RWPE1 (cell line): ENCODE results near the gene OR56A5.
A peak's percentile ranks its signal among the peaks of the same experiment; 100 is the strongest.

ENCODE experiments used
- CTCF ChIA-PET: fragments of 350-600 bp; sonication (Branson Sonifier 250); formaldehyde crosslinking; extraction: SDS; loops from one replicate; lab custom pipeline; 2021; lab: Yijun Ruan, JAX
- POLR2A ChIA-PET: fragments of 400-600 bp; formaldehyde crosslinking; extraction: SDS; loops from one replicate; lab custom pipeline; 2020; ENCODE audit warnings: antibody characterized with exemption; ENCODE audit not compliant: low non-redundant PET; lab: Yijun Ruan, JAX
- DNase-seq: peaks from one replicate; pipeline ENCODE4 v3.0.0; 2012; ENCODE audit warnings: low spot score
- H3K27ac ChIP-seq: fragments of 450-650 bp; 2 replicates; pipeline ENCODE4 v1.5.1; 2017
- TF ChIP-seq, protein P1 (sequence below): fragments of 450-650 bp; conservative IDR thresholded peaks from 2 replicates; pipeline ENCODE4 v1.5.1; 2017; ENCODE audit warnings: low read depth, mild to moderate bottlenecking

The OR56A5 gene

DNA sequence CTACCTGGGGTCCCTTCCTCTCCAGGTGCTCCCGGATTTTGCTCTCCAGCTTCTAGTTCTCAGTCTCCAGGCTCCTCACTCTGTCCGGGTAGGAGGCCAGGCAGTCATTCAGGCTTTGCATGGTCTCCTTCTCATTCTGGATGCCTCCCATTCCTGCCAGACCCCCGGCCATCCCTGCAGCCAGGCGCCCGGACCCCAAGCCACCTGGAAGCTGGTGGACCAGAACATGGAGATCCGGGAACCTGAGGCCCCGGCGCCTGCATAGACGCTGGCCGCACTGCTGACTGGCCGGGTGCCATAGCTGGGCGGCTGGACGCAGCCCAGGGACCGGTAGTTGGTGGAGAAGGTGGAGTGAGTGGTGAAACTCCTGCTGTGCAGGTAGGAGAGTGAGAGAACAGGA, 26.5 kb upstream of the OR56A5 start:
- TF ChIP-seq, protein P1, sequence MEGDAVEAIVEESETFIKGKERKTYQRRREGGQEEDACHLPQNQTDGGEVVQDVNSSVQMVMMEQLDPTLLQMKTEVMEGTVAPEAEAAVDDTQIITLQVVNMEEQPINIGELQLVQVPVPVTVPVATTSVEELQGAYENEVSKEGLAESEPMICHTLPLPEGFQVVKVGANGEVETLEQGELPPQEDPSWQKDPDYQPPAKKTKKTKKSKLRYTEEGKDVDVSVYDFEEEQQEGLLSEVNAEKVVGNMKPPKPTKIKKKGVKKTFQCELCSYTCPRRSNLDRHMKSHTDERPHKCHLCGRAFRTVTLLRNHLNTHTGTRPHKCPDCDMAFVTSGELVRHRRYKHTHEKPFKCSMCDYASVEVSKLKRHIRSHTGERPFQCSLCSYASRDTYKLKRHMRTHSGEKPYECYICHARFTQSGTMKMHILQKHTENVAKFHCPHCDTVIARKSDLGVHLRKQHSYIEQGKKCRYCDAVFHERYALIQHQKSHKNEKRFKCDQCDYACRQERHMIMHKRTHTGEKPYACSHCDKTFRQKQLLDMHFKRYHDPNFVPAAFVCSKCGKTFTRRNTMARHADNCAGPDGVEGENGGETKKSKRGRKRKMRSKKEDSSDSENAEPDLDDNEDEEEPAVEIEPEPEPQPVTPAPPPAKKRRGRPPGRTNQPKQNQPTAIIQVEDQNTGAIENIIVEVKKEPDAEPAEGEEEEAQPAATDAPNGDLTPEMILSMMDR: no peak
- POLR2A ChIA-PET: no interaction called here
- DNase-seq: no peak
- CTCF ChIA-PET: no interaction called here
- no peak overlapping the region for H3K27ac ChIP-seq

- POLR2A ChIA-PET: no interaction called here
- TF ChIP-seq, protein P1: peak; percentile 45
- CTCF ChIA-PET: interaction anchor here (0.6 to 1.3 kb wide), 3 partner anchors 20 to 370 kb away, joined by 3 to 4 read pairs (median 4); no protein-coding TSS in a partner anchor
- H3K27ac ChIP-seq: no peak overlapping the region
- peak; percentile 29 for DNase-seq
Measured at GRCh38 chr11:5992604-5993251, 24.4 kb upstream of the OR56A5 start.

DNA sequence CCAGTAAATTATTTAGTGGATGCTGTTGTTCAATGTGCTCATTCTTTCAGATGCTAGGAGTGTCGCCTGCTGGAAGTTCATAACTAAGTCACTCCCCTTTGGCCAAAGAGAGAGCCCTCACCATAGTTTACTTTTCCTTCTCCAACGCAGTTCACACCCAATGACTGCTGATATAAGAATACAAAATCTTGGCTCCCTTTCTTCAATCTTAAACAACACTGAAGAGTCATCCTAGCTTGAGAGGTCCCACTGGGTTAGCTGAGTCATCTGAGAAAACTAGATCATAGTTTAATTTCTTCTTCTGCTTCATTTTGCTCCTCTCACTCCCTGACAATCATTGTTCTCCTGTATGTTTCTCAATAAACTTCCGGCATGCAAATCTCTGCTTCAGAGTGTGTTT, 23.9 kb upstream of the OR56A5 start:
- no peak overlapping the region for H3K27ac ChIP-seq
- TF ChIP-seq, protein P1: no peak
- ChIA-PET POLR2A (no interaction called here), CTCF (interaction anchor here (1.0 to 1.3 kb wide), 2 partner anchors 20 to 371 kb away, joined by 4 read pairs; no protein-coding TSS in a partner anchor)
- DNase-seq: no peak

DNA sequence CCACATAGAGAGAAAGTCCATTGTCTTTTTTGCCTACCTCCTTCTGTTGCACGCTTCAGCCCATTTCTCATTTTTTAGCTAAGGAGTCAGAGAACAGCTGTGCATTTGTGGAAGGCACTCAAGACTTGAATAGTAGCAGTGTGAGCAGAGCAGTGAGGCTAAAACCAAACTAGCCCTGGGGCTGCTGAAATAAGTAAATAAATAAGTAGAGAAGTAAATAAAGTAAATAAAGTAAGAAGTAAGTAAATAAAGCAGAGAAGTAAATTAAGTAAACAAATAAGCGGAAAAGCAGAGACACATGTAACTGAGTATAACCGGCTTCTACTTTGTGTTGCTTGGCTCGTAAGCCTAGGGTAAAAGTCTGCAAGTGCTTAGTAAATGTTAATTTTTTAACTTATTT, 20.9 kb upstream of the OR56A5 start:
- ChIA-PET POLR2A (no interaction called here), CTCF (interaction anchor here (0.6 kb wide), 1 partner anchor 33 kb away, joined by 4 read pairs; no protein-coding TSS in a partner anchor)
- H3K27ac ChIP-seq: no peak overlapping the region
- DNase-seq: no peak
- TF ChIP-seq, protein P1: no peak

- CTCF ChIA-PET: no interaction called here
- POLR2A ChIA-PET: no interaction called here
- TF ChIP-seq, protein P1: no peak
Measured at GRCh38 chr11:5986885-5987284, 18.6 kb upstream of the OR56A5 start, which contains the start of gene OR52L1. TSS of gene OR52L1 (minus strand) at chr11:5986985. CDS start at chr11:5986930, 55 bp downstream.

DNA sequence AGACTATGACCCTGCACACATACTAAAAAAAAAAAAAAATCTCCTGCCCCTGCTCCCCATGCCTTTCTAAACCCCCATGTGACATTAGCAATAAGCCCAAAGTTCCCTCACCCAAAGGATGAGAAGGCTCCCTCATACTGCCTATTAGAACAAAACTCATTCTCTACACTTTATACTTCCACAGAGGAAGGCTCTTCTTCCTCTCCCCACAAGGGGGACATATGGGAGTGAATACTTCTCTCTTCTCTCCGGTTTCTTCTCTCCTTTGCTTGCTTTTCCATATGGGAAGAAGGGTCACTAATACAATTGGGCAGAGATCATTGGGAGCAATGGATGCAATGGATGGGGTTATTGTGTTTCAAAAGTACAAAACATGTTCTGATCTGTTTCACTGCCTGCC, 15.1 kb upstream of the OR56A5 start:
- ChIA-PET POLR2A (no interaction called here), CTCF (no interaction called here)
- TF ChIP-seq, protein P1: no peak
- no peak overlapping the region for H3K27ac ChIP-seq
- no peak for DNase-seq

More at GRCh38 chr11:5986885-5987284, 18.6 kb upstream of the OR56A5 start, which contains the start of gene OR52L1:
- DNase-seq: no peak
- no peak within 1 kb of the TSS for H3K27ac ChIP-seq
